DMS 273 (cell line): Measurements from ENCODE around the gene ASCC1.
A peak's percentile ranks its signal among the peaks of the same experiment; 100 is the strongest.

Experiments used
- DNase-seq: peaks from one replicate; lab custom pipeline; 2025; ENCODE audit not compliant: unreplicated experiment; lab: John Stamatoyannopoulos, UW

The ASCC1 gene

DNA sequence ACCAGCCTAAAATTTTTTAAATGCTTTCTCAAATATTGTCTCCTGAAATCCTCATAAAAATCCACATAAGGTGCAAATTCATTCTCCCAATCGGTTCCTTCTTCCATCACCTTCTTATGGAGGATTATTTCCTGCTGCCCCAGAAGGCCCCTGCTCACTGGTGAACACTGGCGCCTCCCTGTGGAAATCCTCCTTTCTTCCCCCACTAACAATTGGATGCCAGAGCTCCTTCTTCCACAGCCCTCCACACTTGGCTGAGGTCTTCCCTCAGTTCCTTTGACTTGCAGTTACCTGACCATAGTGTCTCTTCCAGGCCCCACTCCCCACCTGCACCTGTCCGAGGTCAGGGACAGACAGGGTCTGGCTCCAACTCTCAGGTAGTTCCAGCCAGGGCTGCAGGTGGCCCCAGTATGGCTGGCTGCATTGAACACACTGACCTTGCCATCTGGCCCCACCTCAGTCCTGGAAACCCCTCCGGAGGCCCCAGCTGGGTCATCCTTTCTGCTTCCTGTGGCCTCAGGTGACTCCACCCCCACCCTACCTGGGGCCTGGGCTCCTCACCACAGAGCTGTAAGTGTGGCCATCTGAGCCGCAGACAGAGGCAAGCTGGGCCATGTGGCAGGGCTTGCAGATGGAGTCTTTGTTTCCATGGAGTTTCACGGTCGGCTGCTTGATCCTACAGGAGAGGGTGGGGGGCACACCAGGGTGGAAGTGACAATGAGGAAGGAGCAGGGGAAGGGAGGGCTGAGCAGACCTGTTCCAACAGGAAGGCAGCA, 146.1 kb downstream of the ASCC1 start:
- peak; percentile 70 for DNase-seq

DNA sequence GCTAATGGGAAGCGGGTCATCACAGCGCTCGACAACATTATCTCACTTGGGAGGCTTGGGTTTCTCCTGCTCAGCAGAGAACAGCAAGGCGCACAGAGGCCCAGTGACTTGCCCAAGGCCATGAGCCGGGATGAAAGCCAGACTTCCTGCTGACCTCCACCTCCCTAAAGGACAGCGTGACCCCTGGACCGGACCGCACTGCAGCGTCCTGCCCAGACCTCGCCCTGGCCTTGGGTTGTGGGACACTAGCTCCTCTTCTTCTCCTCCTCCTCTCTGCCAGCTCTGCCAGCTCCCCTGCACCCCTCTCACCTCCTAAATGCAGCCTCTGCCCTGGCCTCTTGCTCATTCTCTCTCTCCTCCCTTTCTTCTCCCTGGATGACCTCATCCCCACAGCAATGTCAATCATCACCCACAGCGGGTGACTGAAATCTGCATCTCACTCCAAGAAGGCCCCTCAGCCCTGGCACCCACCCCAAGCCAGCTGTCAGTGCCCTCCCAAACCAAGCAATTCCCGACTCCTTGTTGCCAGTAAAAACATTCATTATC, 147.1 kb downstream of the ASCC1 start:
- peak; percentile 82 for DNase-seq

- no peak for DNase-seq
Observed at GRCh38 chr10:72068126-72068765, 147.8 kb downstream of the ASCC1 start.

- DNase-seq: no peak
Observed at GRCh38 chr10:72067463-72068125, 148.5 kb downstream of the ASCC1 start.

DNA sequence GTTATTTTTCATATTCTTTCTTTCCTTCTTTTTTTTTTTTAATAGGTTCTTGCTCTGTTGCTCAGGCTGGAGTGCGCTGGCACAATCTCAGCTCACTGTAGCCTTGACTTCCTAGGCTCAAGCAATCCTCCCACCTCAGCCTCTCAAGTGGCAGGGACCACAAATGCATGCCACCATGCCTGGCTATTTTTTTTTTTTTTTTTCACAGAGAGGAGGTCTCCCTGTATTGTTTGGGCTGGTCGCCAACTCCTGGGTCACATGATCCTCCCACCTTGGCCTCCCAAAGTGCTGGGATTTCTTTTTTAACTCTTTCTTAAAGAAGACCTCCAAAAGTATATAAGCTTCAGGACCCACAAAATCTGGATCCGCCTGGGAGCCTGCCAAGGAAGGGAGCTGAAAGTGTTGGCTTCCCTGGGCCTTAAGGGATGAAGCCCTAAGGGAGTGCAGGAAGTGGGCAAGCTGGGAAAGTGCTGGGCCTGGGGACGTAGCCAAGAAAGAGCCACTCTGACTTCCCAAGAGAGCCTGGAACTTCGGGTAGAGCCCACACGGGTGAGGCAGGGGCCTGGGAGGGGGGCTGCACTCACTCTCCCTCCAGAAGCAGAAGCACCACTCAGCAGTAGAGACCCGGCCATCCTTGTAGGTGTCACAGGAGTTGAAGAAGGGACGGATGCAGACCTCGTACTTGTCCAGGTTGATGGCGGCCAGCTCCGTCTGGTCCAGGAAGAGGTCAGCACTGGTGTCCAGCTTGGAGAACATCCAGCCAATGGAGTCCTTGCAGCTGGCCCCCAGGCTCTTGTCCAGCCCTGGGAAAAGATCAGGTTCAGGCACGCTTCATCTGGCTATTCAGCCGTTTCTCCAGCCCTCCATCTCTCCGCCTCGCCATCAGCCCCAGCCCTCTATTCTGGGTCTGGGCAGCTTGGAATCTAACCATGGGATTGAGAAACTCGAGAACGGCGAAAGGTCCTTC, 149.5 kb downstream of the ASCC1 start:
- DNase-seq: peak; percentile 13

GRCh38 chr10:72065439-72066025, 150.5 kb downstream of the ASCC1 start:
- DNase-seq: no peak

- no peak for DNase-seq
Observed at GRCh38 chr10:72063703-72064391, 152.2 kb downstream of the ASCC1 start.

DNA sequence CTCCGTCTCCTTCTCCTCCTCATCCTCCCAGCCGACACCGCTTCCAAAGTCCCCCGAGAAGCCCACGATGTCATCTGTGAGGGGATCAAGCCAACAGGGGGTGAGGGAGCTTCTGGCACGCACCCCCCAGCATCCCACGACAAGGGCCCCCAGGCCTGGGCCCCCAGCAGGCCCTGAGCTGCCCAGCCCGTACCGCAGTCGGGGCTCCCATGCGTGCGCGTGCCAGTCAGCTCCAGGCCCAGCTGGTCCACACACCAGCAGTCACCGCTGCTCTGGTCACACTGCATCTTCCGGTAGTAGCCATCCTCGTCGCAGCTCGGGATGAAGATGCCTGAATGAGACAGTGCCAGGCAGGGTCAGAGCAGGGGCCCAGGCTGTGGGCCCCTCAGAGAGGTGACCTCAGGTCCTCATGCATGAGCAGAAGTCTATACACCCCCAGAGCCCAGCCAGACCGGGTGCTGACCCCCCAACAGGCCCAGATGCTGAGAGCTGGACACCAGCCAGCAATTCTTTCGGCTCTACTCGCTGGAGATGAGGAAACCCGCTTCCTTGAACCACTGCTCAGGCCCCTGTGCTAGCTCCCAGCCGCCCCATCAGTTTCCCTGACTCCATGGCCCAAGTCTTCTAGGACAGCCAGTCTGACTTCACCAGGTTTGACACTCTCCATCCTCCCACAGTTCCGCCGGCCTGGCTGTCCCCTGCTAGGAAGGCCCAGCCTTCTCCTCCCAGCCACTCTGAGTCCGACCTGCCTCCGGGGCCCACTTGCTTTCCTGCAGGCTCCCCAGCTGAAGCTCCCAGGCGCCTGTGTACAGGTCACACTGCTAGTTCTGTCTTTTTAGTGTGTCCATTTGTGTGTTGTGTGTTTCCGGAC, 153.0 kb downstream of the ASCC1 start:
- no peak for DNase-seq

GRCh38 chr10:72062382-72062781, 153.7 kb downstream of the ASCC1 start:
- no peak for DNase-seq

GRCh38 chr10:72061930-72062329, 154.1 kb downstream of the ASCC1 start:
- DNase-seq: no peak

- DNase-seq: peak; percentile 22
Observed at GRCh38 chr10:72061491-72061890, 154.6 kb downstream of the ASCC1 start.

DNA sequence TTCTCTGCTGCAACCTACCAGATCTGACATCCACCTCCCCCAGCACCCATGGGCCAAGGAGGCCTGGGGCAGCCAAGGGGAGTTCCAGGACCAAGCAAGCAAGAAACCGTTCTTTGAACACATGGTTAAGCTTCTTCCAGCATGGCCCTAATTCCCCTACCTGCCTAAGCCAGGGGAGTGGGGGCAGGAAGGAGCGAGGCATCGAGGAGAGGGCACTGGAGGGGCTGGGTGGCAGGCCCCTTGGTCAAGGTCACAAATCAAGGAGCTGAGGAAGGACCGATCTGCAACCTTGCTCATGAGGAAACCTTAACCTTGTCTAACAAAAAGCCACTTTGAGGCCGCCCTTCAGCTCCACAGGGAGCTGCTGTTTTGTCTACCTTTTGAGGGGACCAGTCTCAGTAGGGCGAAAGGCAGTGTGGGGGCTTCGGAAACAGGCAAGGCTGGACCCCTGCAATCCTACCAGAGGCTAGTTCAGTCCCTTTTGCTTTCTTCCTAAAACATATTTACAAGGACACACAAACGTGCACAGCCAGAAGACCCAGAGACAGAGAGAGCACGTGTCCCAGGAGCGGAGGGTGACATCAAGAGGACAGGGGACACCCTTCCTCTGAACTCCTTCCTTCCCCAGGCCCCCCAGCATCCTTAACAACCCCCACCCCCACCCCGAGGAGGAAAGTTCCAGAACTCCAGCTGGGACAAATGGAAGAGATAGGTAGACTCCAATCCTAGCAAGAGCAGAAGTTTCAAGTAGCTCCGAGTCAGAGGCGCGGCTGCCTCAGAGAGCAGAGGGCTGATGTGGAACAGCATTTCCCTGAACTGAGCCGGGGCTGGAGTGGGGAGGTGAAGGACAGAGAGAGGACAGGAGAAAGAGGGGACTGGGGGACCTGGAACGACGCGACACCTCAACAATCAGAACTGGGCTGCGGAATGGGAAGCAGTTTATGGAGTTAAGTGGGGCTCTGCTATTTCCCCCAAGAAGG, 155.9 kb downstream of the ASCC1 start:
- DNase-seq: no peak

GRCh38 chr10:72058989-72059842, 156.9 kb downstream of the ASCC1 start:
- no peak for DNase-seq

GRCh38 chr10:72058347-72058898, 157.7 kb downstream of the ASCC1 start:
- no peak for DNase-seq

DNA sequence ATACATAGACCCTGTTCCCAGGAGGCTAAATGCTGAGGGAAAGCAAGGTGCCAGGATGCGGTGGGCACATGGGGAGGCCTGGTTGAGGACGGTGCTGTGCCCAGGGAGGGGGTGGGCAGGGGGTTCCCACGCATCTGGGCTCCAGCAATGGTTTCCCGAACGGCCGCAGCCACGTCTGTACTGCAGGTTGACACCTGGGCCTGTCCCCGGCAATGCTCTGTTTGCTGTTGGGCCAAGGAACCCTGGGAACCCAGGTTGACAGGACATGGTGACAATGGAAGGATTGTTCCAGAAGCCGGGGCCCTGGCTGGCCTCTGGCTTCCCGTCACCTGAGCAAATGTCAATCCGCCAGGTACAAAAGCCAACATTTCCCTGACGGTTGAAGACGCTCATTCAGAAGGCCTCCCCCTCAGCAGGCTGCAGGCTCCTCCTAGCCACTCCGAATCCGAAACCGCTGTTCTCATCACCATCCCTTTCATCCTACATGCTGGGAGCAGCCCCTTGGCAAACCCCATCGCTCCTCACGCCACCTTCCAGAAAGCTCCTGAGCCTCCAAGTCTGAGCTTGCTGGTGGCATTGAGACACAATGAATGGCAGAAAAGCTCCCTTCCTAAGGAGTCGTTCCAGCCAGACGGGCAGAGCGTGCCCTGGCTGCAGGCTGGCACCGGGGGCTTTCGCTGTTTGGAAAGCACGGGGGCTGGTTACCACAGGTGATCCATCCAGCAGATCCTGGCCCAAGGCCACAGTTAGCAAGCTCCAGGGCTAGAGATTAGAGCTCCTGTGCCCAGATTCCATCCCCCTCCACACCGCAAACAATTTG, 158.9 kb downstream of the ASCC1 start:
- no peak for DNase-seq

- no peak for DNase-seq
Observed at GRCh38 chr10:72056113-72056512, 160.0 kb downstream of the ASCC1 start.
